ENCODE measurements around the gene ASF1B. TPM values are rescaled to one million over a fixed set of nuclear protein-coding genes. Genes with fewer than 3 reads are reported as not detected.

ASF1B gene
- total and polyA plus RNA-seq, 2 donors (not counting 3 experiments of a cell fraction or from before 2014, with no cell fraction given), result 39.1 to 42.4 TPM

GRCh38 chr19:14091813-14092462 lies 44.5 kb downstream of the ASF1B start:
- H3K9ac ChIP-seq (replicated peaks; ENCODE audit: extremely low read depth, insufficient read depth, low read length), result no peak overlapping the region
- no peak overlapping the region for H3K27ac ChIP-seq (ENCODE audit: insufficient read depth, low read depth, low read length)
- intact Hi-C loops (cut with micrococcal nuclease) (loop anchor here (1.0 to 2.0 kb wide), 2 partner anchors 25 to 44 kb away; partner anchors contain the start of genes ASF1B and PRKACA), dilution Hi-C loops (cut with MboI; ENCODE audit: extremely low pct_ligation_motif_present, low sequenced_read_pairs) (no loop called here)
- peaks cover 9% of the 10 kb centered on the region for H3K4me1 ChIP-seq (ENCODE audit: control insufficient read depth, extremely low read depth, insufficient read depth, low read length)
- BruUV-seq (replicated peaks), result TSS peak; percentile 73
- H3K4me3 ChIP-seq (replicated peaks in 1 of 3; ENCODE audit: insufficient read depth in 1 of 3, low read depth in 1 of 3, low read length in 3 of 3), result peak overlapping the region; percentile 52 to 94 (median 86)
- FAIRE-seq (no peak), DNase-seq (ENCODE audit: low read depth, low spot score) (no peak)
- H3K4me2 ChIP-seq (ENCODE audit: insufficient read depth, low read length), result peak overlapping the region; percentile 94
- H3K9me3 ChIP-seq (replicated peaks; ENCODE audit: control insufficient read depth, insufficient read depth, low read length), result peaks cover 3% of the 10 kb centered on the region
- peaks cover 0 to 11% of the 10 kb centered on the region in 2 experiments for H3K36me3 ChIP-seq (ENCODE audit: control insufficient read depth in 2 of 2, extremely low read depth in 1 of 2, insufficient read depth in 2 of 2, low read length in 2 of 2)
- ChIA-PET CTCF (interaction anchor here (0.7 to 1.3 kb wide), 2 partner anchors 20 to 321 kb away, joined by 4 to 5 read pairs; partner anchors contain the start of gene MISP3), POLR2A (no interaction called here)
- no peaks in the 10 kb centered on the region for H4K20me1 ChIP-seq (replicated peaks; ENCODE audit: control insufficient read depth, extremely low read depth, insufficient read depth, low read length)
- H3K79me2 ChIP-seq (ENCODE audit: control insufficient read depth, insufficient read depth, low read length), result no peaks in the 10 kb centered on the region
- H3K9me1 ChIP-seq (replicated peaks; ENCODE audit: control insufficient read depth, extremely low read depth, insufficient read depth, low read length), result no peaks in the 10 kb centered on the region
- H2AFZ ChIP-seq (ENCODE audit: low read depth, low read length), result no peak overlapping the region
- no peaks in the 10 kb centered on the region for H3K27me3 ChIP-seq (ENCODE audit: control insufficient read depth in 2 of 2, insufficient read depth in 2 of 2, low read length in 2 of 2)
- no peak for TF ChIP-seq FOS (IDR thresholded peaks at IDR 0.05; ENCODE audit: borderline replicate concordance, insufficient read depth, low read length)
- TF ChIP-seq CTCF (IDR thresholded peaks at IDR 0.05; ENCODE audit: extremely low read depth in 1 of 2, insufficient read depth in 1 of 2, low read depth in 1 of 2, low read length in 2 of 2), result no peak
- TF ChIP-seq EZH2 (IDR thresholded peaks at IDR 0.05; ENCODE audit: borderline replicate concordance, low read depth, low read length, severe bottlenecking), result no peak
- no peak for TF ChIP-seq MYC (IDR thresholded peaks at IDR 0.05; ENCODE audit: low read depth, low read length)
- TF ChIP-seq MAX (IDR thresholded peaks at IDR 0.05; ENCODE audit: insufficient read depth, insufficient read length), result no peak
- no peak for TF ChIP-seq POLR2AphosphoS5 (IDR thresholded peaks at IDR 0.05; ENCODE audit: insufficient read depth, low read depth, low read length)
- no peak for TF ChIP-seq GATA2 (IDR thresholded peaks at IDR 0.05; ENCODE audit: insufficient read depth, insufficient read length, low read depth, low read length)
